Large intestine (tissue), 3 donors: ENCODE results near the gene GNPTG. TPM values are rescaled to one million over a fixed set of nuclear protein-coding genes. Genes with fewer than 3 reads are reported as not detected.

Source experiments
- DNase-seq, 2 donors: peaks; one replicate each; pipeline versions ENCODE4 v3.0.0 to v3.0.0-alpha.2; 2013
- H3K27ac ChIP-seq: one replicate; pipeline ENCODE4 v1.5.1; 2013; ENCODE audit warnings: low read length
- H3K27me3 ChIP-seq: 2 replicates; pipeline ENCODE4 v1.6.1; 2013; ENCODE audit warnings: low read length; ENCODE audit not compliant: control insufficient read depth, insufficient read depth
- H3K36me3 ChIP-seq: 2 replicates; pipeline ENCODE4 v1.6.1; 2013; ENCODE audit warnings: low read length; ENCODE audit not compliant: control insufficient read depth, insufficient read depth
- H3K4me1 ChIP-seq: one replicate; pipeline ENCODE4 v1.6.1; 2013; ENCODE audit warnings: low read length; ENCODE audit not compliant: control insufficient read depth, insufficient read depth
- H3K4me3 ChIP-seq: one replicate; pipeline ENCODE4 v1.5.1; 2013; ENCODE audit warnings: low read length
- H3K9me3 ChIP-seq: one replicate; pipeline ENCODE4 v1.6.1; 2013; ENCODE audit warnings: mild to moderate bottlenecking, low read depth, low read length, moderate library complexity; ENCODE audit not compliant: control insufficient read depth
- WGBS: methylation state at CpG from one replicate; pipeline ENCODE4 v1.1.5; 2013; ENCODE audit warnings: low lambda C conversion rate; ENCODE audit not compliant: insufficient coverage; 5-methylcytosine and 5-hydroxymethylcytosine counted together
- polyA plus RNA-seq: library from polyadenylated mRNA; unstranded; fragments of 120-200 nt; gene quantifications from one replicate; pipeline ENCODE4 v1.2.1, GENCODE V29; 2013

Gene GNPTG
- polyA plus RNA-seq, 1 donor = 68.3 TPM

- H3K36me3 ChIP-seq = peaks cover 90% of the 10 kb centered on the region
- no CpG with 5 or more reads among the region's 9 CpGs for WGBS
- H3K9me3 ChIP-seq = peaks cover 9% of the 10 kb centered on the region
- no peak overlapping the region for H3K4me3 ChIP-seq
- no peaks in the 10 kb centered on the region for H3K27me3 ChIP-seq
- no peak for DNase-seq
- H3K27ac ChIP-seq = no peak overlapping the region
- H3K4me1 ChIP-seq = no peaks in the 10 kb centered on the region
Measured at GRCh38 chr16:1318268-1318545, 33.5 kb upstream of the GNPTG start.

GRCh38 chr16:1319041-1319440 is 32.7 kb upstream of the GNPTG start:
- no peak overlapping the region for H3K4me3 ChIP-seq
- no CpG with 5 or more reads among the region's 33 CpGs for WGBS
- H3K27ac ChIP-seq = no peak overlapping the region
- peaks cover 92% of the 10 kb centered on the region for H3K36me3 ChIP-seq
- H3K9me3 ChIP-seq = peaks cover 3% of the 10 kb centered on the region
- no peaks in the 10 kb centered on the region for H3K27me3 ChIP-seq
- DNase-seq = no peak
- H3K4me1 ChIP-seq = no peaks in the 10 kb centered on the region

DNA sequence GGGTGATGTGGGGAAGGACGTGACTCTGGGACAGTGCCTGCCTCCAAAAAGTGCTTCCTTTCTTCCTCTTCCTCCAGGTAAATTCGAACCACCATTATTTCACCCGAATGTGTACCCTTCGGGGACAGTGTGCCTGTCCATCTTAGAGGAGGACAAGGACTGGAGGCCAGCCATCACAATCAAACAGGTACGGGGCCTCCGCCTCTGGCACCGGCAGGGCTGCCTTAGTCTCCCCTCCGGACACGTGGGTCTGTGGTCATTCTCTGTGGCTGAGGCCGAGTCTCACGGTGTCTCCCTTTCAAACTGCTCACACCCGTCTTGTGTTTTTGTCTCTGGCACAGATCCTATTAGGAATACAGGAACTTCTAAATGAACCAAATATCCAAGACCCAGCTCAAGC is 31.6 kb upstream of the GNPTG start:
- DNase-seq = no peak
- Histone ChIP-seq H3K4me3 (no peak overlapping the region), H3K27me3 (no peaks in the 10 kb centered on the region), H3K27ac (no peak overlapping the region), H3K36me3 (peaks cover 92% of the 10 kb centered on the region), H3K4me1 (no peaks in the 10 kb centered on the region), H3K9me3 (peaks cover 2% of the 10 kb centered on the region)
- no CpG with 5 or more reads among the region's 12 CpGs for WGBS

GRCh38 chr16:1320658-1321240 is 31.0 kb upstream of the GNPTG start:
- no peaks in the 10 kb centered on the region for H3K27me3 ChIP-seq
- DNase-seq = no peak
- WGBS = no CpG with 5 or more reads among the region's 22 CpGs
- no peaks in the 10 kb centered on the region for H3K4me1 ChIP-seq
- peaks cover 2% of the 10 kb centered on the region for H3K9me3 ChIP-seq
- H3K36me3 ChIP-seq = peaks cover 91% of the 10 kb centered on the region
- H3K4me3 ChIP-seq = no peak overlapping the region
- no peak overlapping the region for H3K27ac ChIP-seq

DNA sequence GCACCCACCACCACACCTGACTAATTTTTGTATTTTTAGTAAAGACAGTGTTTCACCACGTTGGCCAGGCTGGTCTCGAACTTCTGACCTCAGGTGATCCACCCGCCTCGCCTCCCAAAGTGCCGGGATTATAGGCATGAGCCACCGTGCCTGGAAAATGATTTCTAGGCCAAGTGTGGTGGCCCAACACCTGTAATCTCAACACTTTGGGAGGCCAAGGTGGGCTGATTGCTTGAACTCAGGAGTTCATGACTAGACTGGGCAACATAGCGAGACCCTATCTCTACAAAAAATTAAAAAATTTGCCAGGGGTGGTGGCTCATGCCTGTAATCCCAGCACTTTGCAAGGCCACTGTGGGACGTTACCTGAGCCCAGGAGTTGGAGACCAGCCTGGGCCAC is 29.3 kb upstream of the GNPTG start:
- Histone ChIP-seq H3K4me1 (no peaks in the 10 kb centered on the region), H3K27me3 (no peaks in the 10 kb centered on the region), H3K36me3 (peaks cover 77% of the 10 kb centered on the region), H3K4me3 (no peak overlapping the region), H3K27ac (no peak overlapping the region), H3K9me3 (peaks cover 2% of the 10 kb centered on the region)
- WGBS = no CpG with 5 or more reads among the region's 8 CpGs
- no peak for DNase-seq

- WGBS = no CpG with 5 or more reads among the region's 35 CpGs
- Histone ChIP-seq H3K27ac (no peak overlapping the region), H3K4me1 (no peaks in the 10 kb centered on the region), H3K27me3 (no peaks in the 10 kb centered on the region), H3K9me3 (peaks cover 2% of the 10 kb centered on the region), H3K36me3 (peaks cover 66% of the 10 kb centered on the region), H3K4me3 (no peak overlapping the region)
- no peak for DNase-seq
Measured at GRCh38 chr16:1323296-1324239, 28.2 kb upstream of the GNPTG start.

DNA sequence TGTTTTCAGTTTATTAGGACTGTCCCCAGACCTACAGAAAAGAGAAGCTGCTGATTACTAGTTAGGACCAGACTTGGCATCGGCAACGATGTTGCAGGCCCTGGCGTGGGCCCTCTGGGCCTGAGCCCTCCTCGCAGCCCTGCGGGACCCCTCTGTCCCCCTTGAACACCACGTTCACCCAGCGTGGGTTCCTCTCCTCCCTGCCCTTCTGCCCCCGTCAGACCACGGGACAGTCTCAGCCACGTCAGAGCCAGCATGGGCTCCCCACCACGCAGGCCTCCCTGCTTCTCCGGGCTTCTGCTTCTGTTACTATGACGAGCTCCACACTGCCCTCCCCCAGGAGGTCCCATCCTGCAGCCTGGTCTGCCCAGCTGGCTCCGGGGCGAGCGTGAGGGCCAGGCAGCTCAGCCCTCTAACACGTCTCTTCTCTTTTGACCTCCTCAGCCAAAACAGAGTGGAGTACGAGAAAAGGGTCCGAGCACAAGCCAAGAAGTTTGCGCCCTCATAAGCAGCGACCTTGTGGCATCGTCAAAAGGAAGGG is 27.4 kb upstream of the GNPTG start:
- H3K4me1 ChIP-seq = no peaks in the 10 kb centered on the region
- no CpG with 5 or more reads among the region's 22 CpGs for WGBS
- H3K9me3 ChIP-seq = no peaks in the 10 kb centered on the region
- H3K4me3 ChIP-seq = no peak overlapping the region
- peaks cover 58% of the 10 kb centered on the region for H3K36me3 ChIP-seq
- H3K27ac ChIP-seq = no peak overlapping the region
- DNase-seq = no peak
- no peaks in the 10 kb centered on the region for H3K27me3 ChIP-seq

DNA sequence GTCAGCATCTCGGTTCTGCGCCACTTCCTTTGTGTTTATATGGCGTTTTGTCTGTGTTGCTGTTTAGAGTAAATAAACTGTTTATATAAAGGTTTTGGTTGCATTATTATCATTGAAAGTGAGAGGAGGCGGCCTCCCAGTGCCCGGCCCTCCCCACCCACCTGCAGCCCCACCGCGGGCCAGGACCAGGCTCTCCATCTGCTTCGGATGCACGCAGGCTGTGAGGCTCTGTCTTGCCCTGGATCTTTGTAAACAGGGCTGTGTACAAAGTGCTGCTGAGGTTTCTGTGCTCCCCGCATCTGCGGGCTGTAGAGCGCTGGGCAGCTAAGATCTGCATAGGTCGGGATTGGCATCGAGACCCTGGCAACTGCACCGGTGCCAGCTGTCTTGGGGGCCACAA is 26.5 kb upstream of the GNPTG start:
- no peak for DNase-seq
- Histone ChIP-seq H3K4me1 (no peaks in the 10 kb centered on the region), H3K27ac (no peak overlapping the region), H3K27me3 (peaks cover 3% of the 10 kb centered on the region), H3K9me3 (peaks cover 4% of the 10 kb centered on the region), H3K4me3 (no peak overlapping the region), H3K36me3 (peaks cover 49% of the 10 kb centered on the region)
- no CpG with 5 or more reads among the region's 15 CpGs for WGBS

- Histone ChIP-seq H3K4me1 (no peaks in the 10 kb centered on the region), H3K9me3 (peaks cover 8% of the 10 kb centered on the region), H3K27me3 (peaks cover 7% of the 10 kb centered on the region), H3K4me3 (no peak overlapping the region), H3K27ac (no peak overlapping the region), H3K36me3 (peaks cover 43% of the 10 kb centered on the region)
- WGBS = no CpG with 5 or more reads among the region's 20 CpGs
- DNase-seq = no peak
Measured at GRCh38 chr16:1325673-1326371, 25.9 kb upstream of the GNPTG start.

GRCh38 chr16:1326391-1326790 is 25.3 kb upstream of the GNPTG start:
- no peak for DNase-seq
- Histone ChIP-seq H3K9me3 (peaks cover 8% of the 10 kb centered on the region), H3K27me3 (peaks cover 13% of the 10 kb centered on the region), H3K4me3 (no peak overlapping the region), H3K27ac (no peak overlapping the region), H3K36me3 (peaks cover 38% of the 10 kb centered on the region), H3K4me1 (peaks cover 5% of the 10 kb centered on the region)
- 87% methylated on average over 3 of the region's 17 CpGs for WGBS
